ENCODE measurements around the gene OLFM2. TPM values are rescaled to one million over a fixed set of nuclear protein-coding genes. Genes with fewer than 3 reads are reported as not detected.

OLFM2 gene
- polyA plus RNA-seq, 1 donor from 2014 or later, result 68.6 TPM

DNA sequence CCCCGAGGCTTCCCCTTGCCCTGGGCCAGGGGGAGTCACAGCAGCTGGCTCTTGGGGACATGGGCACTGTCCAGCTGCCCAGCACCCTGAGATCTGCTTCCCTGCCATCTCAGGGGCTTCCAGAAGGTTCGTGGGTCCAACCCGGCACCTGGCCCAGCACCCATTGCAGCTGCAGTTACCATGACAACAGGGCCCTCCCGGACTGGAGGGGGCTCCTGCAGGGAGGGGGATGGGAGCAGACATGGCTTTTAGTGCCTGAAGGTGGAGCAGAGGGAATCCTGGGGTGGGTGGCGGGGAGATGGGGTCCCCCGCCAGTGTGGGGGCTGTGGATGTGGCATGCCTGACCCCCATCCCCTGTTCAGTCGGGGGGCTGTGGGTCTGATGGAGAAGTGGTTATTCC lies 86.5 kb downstream of the OLFM2 start:
- H3K9me2 ChIP-seq (ENCODE audit: insufficient read depth, low read length), result no peaks in the 10 kb centered on the region
- no peaks in the 10 kb centered on the region for H4K20me1 ChIP-seq (ENCODE audit: insufficient read depth)
- H3K79me2 ChIP-seq (replicated peaks; ENCODE audit: insufficient read depth, low read length), result no peaks in the 10 kb centered on the region
- H3K27ac ChIP-seq (ENCODE audit: low read length), result no peak overlapping the region
- no peak overlapping the region for H3K9ac ChIP-seq (ENCODE audit: low read length)
- no peaks in the 10 kb centered on the region for H3K27me3 ChIP-seq (ENCODE audit: insufficient read depth, low read depth, low read length)
- no peak overlapping the region for H3K4me2 ChIP-seq (ENCODE audit: low read length)
- no peak overlapping the region for H2AFZ ChIP-seq (ENCODE audit: low read depth, low read length)
- TF ChIP-seq, protein P1, sequence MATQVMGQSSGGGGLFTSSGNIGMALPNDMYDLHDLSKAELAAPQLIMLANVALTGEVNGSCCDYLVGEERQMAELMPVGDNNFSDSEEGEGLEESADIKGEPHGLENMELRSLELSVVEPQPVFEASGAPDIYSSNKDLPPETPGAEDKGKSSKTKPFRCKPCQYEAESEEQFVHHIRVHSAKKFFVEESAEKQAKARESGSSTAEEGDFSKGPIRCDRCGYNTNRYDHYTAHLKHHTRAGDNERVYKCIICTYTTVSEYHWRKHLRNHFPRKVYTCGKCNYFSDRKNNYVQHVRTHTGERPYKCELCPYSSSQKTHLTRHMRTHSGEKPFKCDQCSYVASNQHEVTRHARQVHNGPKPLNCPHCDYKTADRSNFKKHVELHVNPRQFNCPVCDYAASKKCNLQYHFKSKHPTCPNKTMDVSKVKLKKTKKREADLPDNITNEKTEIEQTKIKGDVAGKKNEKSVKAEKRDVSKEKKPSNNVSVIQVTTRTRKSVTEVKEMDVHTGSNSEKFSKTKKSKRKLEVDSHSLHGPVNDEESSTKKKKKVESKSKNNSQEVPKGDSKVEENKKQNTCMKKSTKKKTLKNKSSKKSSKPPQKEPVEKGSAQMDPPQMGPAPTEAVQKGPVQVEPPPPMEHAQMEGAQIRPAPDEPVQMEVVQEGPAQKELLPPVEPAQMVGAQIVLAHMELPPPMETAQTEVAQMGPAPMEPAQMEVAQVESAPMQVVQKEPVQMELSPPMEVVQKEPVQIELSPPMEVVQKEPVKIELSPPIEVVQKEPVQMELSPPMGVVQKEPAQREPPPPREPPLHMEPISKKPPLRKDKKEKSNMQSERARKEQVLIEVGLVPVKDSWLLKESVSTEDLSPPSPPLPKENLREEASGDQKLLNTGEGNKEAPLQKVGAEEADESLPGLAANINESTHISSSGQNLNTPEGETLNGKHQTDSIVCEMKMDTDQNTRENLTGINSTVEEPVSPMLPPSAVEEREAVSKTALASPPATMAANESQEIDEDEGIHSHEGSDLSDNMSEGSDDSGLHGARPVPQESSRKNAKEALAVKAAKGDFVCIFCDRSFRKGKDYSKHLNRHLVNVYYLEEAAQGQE (IDR thresholded peaks at IDR 0.05; ENCODE audit: borderline replicate concordance), result no peak
- TF ChIP-seq, protein P2, sequence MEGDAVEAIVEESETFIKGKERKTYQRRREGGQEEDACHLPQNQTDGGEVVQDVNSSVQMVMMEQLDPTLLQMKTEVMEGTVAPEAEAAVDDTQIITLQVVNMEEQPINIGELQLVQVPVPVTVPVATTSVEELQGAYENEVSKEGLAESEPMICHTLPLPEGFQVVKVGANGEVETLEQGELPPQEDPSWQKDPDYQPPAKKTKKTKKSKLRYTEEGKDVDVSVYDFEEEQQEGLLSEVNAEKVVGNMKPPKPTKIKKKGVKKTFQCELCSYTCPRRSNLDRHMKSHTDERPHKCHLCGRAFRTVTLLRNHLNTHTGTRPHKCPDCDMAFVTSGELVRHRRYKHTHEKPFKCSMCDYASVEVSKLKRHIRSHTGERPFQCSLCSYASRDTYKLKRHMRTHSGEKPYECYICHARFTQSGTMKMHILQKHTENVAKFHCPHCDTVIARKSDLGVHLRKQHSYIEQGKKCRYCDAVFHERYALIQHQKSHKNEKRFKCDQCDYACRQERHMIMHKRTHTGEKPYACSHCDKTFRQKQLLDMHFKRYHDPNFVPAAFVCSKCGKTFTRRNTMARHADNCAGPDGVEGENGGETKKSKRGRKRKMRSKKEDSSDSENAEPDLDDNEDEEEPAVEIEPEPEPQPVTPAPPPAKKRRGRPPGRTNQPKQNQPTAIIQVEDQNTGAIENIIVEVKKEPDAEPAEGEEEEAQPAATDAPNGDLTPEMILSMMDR (IDR thresholded peaks at IDR 0.05; ENCODE audit: poor library complexity, severe bottlenecking), result no peak
- TF ChIP-seq SMC3 (conservative IDR thresholded peaks at IDR 0.05; ENCODE audit: poor library complexity) (no peak), RAD21 (conservative IDR thresholded peaks at IDR 0.05) (no peak), EP300 (conservative IDR thresholded peaks at IDR 0.05; ENCODE audit: poor library complexity, severe bottlenecking) (no peak), MXI1 (conservative IDR thresholded peaks at IDR 0.05; ENCODE audit: poor library complexity, severe bottlenecking) (no peak)
- peaks cover 7% of the 10 kb centered on the region for H3K36me3 ChIP-seq (ENCODE audit: insufficient read depth, low read length)
- no peaks in the 10 kb centered on the region for H3K9me3 ChIP-seq (ENCODE audit: low read length)
- no peak overlapping the region for H3K4me3 ChIP-seq (ENCODE audit: low read length)
- no peaks in the 10 kb centered on the region for H3F3A ChIP-seq (ENCODE audit: insufficient read depth, low read length, poor library complexity, severe bottlenecking)

DNA sequence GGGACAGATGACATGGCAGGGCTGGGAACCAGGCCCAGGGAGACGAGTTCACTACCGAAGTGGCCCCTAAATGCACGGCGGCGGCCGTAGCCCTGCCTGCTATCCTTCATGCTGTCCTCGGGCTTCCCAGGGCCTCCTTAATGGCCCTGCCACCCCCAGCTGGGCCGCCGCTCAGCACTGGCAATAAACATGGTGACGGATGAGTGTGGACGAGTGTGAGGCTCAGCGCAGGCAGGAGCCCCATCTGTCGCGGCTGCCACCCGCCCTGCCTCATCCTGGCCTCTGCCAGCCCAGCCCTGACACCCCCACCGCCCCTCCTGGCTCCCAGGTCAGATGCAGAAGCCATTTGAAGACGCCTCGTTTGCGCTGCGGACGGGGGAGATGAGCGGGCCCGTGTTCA lies 87.6 kb downstream of the OLFM2 start:
- H3K4me2 ChIP-seq (ENCODE audit: low read length), result no peak overlapping the region
- no peaks in the 10 kb centered on the region for H3K27me3 ChIP-seq (ENCODE audit: insufficient read depth, low read depth, low read length)
- no peak for TF ChIP-seq SMC3 (conservative IDR thresholded peaks at IDR 0.05; ENCODE audit: poor library complexity)
- TF ChIP-seq, protein P2 (IDR thresholded peaks at IDR 0.05; ENCODE audit: poor library complexity, severe bottlenecking), result no peak
- H3K9ac ChIP-seq (ENCODE audit: low read length), result no peak overlapping the region
- no peaks in the 10 kb centered on the region for H4K20me1 ChIP-seq (ENCODE audit: insufficient read depth)
- no peak overlapping the region for H2AFZ ChIP-seq (ENCODE audit: low read depth, low read length)
- no peaks in the 10 kb centered on the region for H3K9me2 ChIP-seq (ENCODE audit: insufficient read depth, low read length)
- H3K9me3 ChIP-seq (ENCODE audit: low read length), result no peaks in the 10 kb centered on the region
- no peak overlapping the region for H3K27ac ChIP-seq (ENCODE audit: low read length)
- no peaks in the 10 kb centered on the region for H3K79me2 ChIP-seq (replicated peaks; ENCODE audit: insufficient read depth, low read length)
- no peaks in the 10 kb centered on the region for H3K36me3 ChIP-seq (ENCODE audit: insufficient read depth, low read length)
- no peaks in the 10 kb centered on the region for H3F3A ChIP-seq (ENCODE audit: insufficient read depth, low read length, poor library complexity, severe bottlenecking)
- H3K4me3 ChIP-seq (ENCODE audit: low read length), result no peak overlapping the region
